SK-N-MC (cell line): ENCODE measurements around the gene CRTC2.
"Not testable (repeated sequence)": the region's sequence is repeated elsewhere in the genome, so short reads cannot be mapped to it uniquely, and the experiment has no call there.

Experiments used
- DNase-seq: peaks from one replicate; pipeline ENCODE4 v3.0.0-alpha.2; 2011; ENCODE audit warnings: low read depth, low spot score
- H3K27ac ChIP-seq: fragments of 200-600 bp; sonication (generic); 2 replicates; pipeline ENCODE4 v1.5.1; 2016; ENCODE audit warnings: mixed run types
- H3K36me3 ChIP-seq: fragments of 200-600 bp; sonication (generic); 2 replicates; pipeline ENCODE4 v1.6.1; 2017; ENCODE audit warnings: antibody characterized with exemption, low read length, mixed read lengths; ENCODE audit not compliant: insufficient read depth
- H3K4me3 ChIP-seq: fragments of 200-600 bp; sonication (generic); 2 replicates; pipeline ENCODE4 v1.5.1; 2016
- H3K9ac ChIP-seq: fragments of 200-600 bp; sonication (generic); 2 replicates; pipeline ENCODE4 v1.8.0; 2017; ENCODE audit warnings: mixed run types, mixed read lengths; ENCODE audit not compliant: insufficient read length
- H3K9me3 ChIP-seq: fragments of 200-600 bp; sonication (generic); 2 replicates; pipeline ENCODE4 v1.6.1; 2017; ENCODE audit warnings: low read depth, mild to moderate bottlenecking, antibody characterized with exemption, low read length, moderate library complexity, mixed read lengths
- EZH2 ChIP-seq: fragments of 200-600 bp; sonication (generic); IDR thresholded peaks from one replicate; pipeline ENCODE4 v1.6.1; 2017; ENCODE audit warnings: antibody characterized with exemption
- FOXP2 ChIP-seq: optimal IDR thresholded peaks from 2 replicates; pipeline ENCODE3; 2011; ENCODE audit warnings: mild to moderate bottlenecking, moderate library complexity; ENCODE audit not compliant: insufficient read depth; ENCODE audit errors: extremely low read length, control extremely low read depth
- POLR2AphosphoS5 ChIP-seq: IDR thresholded peaks from 2 replicates; pipeline ENCODE4 v1.6.1; 2012; ENCODE audit warnings: mild to moderate bottlenecking, low read depth, low read length, borderline replicate concordance

CRTC2 gene

DNA sequence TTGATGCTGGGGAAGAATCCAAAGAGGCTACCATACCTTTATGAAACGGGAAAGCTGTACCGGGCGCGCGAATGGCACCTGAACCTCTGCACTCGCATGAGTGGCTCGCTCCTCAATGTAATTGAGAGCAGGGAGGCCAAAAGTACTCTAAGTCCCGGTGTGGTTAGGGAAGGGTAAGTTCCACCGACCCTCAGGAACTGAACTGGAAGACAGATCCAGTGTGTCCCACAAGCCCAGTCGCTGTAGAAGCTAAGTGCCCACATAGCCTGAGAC is 36.7 kb downstream of the CRTC2 start:
- TF ChIP-seq EZH2 (no peak), POLR2AphosphoS5 (no peak), FOXP2 (no peak)
- no peaks in the 10 kb centered on the region for H3K9me3 ChIP-seq
- H3K27ac ChIP-seq: peak overlapping the region; percentile 75; the same call in 1 of the 2 replicates
- peak overlapping the region; percentile 78 for H3K9ac ChIP-seq
- H3K36me3 ChIP-seq: peaks cover 6% of the 10 kb centered on the region
- no peak for DNase-seq
- peak overlapping the region; percentile 98 for H3K4me3 ChIP-seq

DNA sequence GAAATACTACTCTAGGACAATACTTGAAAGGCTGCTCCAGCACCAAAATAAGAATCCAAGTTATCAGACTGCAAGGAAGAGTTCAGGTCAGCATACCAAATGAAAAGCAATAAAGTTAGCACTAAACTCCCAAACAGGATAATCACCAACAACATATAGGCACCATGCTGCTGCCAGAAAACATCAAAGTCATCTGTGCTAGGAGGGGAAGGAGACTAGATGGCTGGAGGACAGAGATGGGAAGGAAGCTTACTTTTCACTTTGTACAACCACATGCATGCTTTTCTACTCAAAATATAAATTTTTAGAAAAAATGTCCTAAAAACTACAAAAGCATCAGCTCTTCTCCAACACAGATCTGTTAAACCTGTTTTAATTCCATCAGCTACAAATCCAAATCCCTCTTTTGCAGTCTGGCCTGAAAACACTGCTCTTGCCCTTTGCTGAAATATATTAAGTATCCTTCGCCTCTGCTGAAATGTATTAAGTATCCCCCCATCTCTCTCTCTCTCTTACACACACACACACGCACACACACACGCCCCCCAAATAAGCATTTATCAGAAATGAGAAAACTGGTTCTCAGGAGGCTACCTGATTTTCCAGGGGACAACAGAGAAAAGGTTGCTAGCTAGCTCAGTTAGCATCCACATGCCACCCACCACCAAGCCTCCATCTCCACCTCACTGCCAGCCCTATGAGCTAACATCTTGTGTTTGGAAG is 37.2 kb downstream of the CRTC2 start:
- TF ChIP-seq POLR2AphosphoS5: no peak
- no peak for TF ChIP-seq FOXP2
- no peak for TF ChIP-seq EZH2
- H3K4me3 ChIP-seq: peak overlapping the region; percentile 98
- no peaks in the 10 kb centered on the region for H3K9me3 ChIP-seq
- peak overlapping the region; percentile 78 for H3K9ac ChIP-seq
- 0 out of 2 replicates have a peak overlapping the region, but pooled peaks have one; percentile 75 for H3K27ac ChIP-seq
- DNase-seq: no peak
- H3K36me3 ChIP-seq: peaks cover 8% of the 10 kb centered on the region

DNA sequence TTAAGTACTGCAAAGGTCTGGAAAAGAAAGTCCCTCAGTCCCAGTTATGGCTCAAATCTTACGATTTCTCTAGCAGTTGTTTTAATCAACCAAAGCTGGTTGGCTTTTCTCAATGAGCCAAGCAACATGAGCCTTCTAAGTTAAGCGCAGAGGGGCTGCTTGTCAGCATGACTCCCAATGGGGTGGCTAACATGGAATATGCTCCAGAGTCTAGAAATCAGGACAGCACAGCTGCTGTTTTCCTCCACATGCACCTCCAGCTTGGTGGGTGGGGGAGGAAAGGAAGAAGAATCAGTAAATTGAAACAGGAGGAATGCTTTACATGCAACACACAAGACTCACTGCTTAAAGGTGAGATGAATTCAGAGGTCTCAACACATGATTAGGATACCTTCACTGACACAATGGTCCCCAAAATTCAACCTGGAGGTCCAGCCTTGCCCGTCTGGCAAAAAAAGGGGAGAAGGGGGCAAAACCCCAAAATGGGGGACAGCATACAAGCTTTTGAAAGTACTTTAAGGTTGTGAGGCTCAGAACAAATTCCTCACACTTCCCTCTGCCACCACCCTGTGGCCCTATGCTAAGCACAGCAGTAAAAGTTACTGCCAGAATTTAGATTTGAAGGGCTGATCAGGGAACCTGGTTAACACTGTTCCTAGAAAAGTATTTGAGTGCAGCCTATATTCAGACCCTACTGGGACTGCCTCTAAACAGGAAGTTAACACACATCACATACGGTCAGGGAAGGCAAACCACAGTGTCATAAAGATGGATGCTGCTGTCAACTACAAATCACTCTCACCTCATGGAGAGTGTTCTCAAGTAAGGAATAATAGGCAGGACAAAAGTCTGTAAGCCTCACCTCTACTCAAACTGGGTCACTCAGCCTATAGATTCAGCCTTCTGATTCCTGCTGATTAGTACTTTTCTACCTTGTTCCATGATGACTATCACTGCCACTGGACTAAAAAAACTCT is 38.2 kb downstream of the CRTC2 start:
- Histone ChIP-seq H3K4me3 (peak overlapping the region; percentile 98), H3K9me3 (no peaks in the 10 kb centered on the region), H3K27ac (no peak overlapping the region), H3K9ac (peak overlapping the region; percentile 78), H3K36me3 (peaks cover 10% of the 10 kb centered on the region)
- TF ChIP-seq FOXP2: no peak
- no peak for DNase-seq

DNA sequence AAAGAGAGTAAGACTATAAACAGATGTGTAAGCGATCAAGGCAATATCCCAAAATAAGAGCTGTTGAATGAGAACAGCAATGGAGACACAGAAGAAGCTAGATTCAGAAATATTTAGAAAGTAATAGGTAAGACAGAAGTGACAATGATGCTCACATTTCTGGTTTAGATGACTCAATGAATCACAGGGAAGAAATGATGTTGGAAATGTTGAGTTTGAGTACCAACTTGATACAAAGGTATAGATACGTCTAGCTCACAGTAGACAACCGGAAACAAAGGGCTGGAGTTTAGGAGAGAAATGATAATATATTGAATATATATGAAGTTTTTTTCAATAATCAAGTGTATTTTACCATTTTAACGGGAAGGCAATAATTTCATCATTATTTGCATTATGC is 42.1 kb downstream of the CRTC2 start:
- no peak for DNase-seq
- H3K36me3 ChIP-seq: peaks cover 10% of the 10 kb centered on the region
- H3K9ac ChIP-seq: no peak overlapping the region
- H3K9me3 ChIP-seq: no peaks in the 10 kb centered on the region
- TF ChIP-seq FOXP2: no peak
- H3K4me3 ChIP-seq: no peak overlapping the region
- H3K27ac ChIP-seq: no peak overlapping the region

DNA sequence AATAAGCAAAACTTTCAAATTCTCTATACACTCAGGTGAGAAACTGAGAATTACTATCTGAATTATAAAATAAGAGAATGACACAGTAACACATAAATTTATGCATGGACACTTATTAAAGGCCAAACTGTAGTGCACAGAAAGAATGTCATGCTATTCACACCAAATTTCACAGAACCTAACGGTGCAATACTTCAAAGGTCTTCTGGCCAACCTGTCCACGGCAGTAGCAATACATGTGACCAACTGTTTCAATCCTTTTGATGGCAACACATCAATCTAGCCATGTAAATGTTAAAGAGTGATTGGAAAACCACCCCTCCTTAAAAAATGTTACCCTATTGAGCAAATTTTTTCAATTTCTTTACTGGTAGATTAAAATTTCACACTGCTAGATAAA is 46.1 kb downstream of the CRTC2 start:
- no peak for DNase-seq
- Histone ChIP-seq H3K4me3 (no peak overlapping the region), H3K9ac (no peak overlapping the region), H3K36me3 (0 out of 2 replicates have a peak, but pooled peaks cover 9% of the 10 kb centered on the region), H3K27ac (no peak overlapping the region), H3K9me3 (no peaks in the 10 kb centered on the region)
- TF ChIP-seq POLR2AphosphoS5 (no peak), FOXP2 (no peak), EZH2 (no peak)

DNA sequence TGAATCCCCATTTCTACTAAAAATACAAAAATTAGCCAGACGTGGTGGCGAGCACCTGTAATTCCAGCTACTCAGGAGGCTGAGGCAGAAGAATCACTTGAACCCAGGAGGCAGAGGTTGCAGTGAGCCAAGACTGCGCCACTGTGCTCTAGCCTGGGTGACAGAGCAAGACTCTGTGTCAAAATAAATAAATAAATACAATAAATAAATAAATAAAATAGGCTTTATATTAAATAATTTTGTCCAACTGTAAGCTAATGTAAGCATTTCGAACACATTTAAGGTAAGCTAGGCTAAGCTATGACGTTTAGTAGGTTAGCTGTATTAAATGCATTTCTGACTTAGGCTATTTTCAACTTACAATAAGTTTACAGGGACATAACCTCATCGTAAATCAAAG is 47.9 kb downstream of the CRTC2 start:
- peaks cover 11% of the 10 kb centered on the region; the same call in 1 of the 2 replicates for H3K36me3 ChIP-seq
- not testable (repeated sequence) for H3K9me3 ChIP-seq, H3K27ac ChIP-seq, H3K4me3 ChIP-seq, H3K9ac ChIP-seq, DNase-seq

DNA sequence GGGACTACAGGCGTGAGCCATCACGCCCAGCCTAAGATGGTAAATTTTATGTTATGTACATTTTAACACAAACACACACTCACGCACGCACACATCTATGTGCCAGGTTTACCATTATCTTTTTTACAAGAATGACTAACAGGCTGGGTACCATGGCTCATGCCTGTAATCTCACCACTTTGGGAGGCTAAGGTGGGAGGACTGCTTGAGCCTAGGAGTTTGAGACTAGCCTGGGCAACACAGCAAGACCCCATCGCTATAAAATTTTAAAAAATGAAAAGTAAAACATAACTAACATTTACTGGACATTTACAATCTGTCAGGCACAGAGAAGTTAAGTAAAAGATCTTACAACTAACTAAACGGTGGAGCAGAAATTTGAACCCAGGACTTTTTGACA is 50.3 kb downstream of the CRTC2 start:
- no peaks in the 10 kb centered on the region for H3K9me3 ChIP-seq
- no peak overlapping the region for H3K9ac ChIP-seq
- no peak for TF ChIP-seq EZH2
- no peak overlapping the region for H3K4me3 ChIP-seq
- H3K36me3 ChIP-seq: peaks cover 11% of the 10 kb centered on the region; the same call in 1 of the 2 replicates
- H3K27ac ChIP-seq: no peak overlapping the region
- no peak for DNase-seq

DNA sequence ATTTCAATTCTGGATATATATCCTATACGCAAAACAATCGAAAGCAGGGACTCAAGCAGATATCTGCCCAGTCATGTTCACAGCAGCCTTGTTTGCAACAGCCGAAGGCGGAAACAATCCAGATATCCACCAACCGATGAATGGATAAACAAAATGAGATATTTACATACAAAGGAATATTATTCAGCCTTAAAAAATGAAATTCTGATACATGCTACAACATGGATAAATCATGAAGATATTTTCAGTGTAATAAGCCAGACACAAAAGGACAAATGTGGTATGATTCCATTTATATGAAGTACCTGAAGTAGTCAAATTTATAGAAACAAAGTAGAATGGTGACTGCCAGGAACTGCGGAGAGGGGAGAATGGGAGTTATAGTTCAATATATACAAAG is 51.3 kb downstream of the CRTC2 start:
- no peak for DNase-seq
- no peak for TF ChIP-seq FOXP2
- no peak for TF ChIP-seq EZH2
- TF ChIP-seq POLR2AphosphoS5: no peak
- Histone ChIP-seq H3K4me3 (no peak overlapping the region), H3K36me3 (peaks cover 11% of the 10 kb centered on the region; the same call in 1 of the 2 replicates), H3K27ac (no peak overlapping the region), H3K9me3 (no peaks in the 10 kb centered on the region), H3K9ac (no peak overlapping the region)

DNA sequence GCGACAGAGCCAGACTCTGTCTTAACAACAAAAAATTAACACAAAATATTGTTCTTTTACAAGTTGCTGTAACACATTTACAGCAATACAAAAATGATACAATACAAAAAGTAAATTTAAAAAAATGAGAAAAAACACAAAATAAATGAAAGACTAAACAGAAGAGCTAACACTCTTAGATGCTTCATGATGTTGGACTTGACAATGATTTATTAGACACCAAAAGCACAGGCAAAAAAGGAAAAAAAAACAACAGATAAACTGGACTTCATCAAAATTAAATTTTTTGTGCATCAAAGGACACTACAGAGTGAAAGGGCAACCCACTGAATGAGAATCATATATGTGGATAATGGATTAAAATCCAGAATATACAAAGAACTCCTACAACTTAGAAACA is 52.0 kb downstream of the CRTC2 start:
- no peak for TF ChIP-seq POLR2AphosphoS5
- TF ChIP-seq EZH2: no peak
- no peak for TF ChIP-seq FOXP2
- no peak for DNase-seq
- no peak overlapping the region for H3K27ac ChIP-seq
- no peak overlapping the region for H3K4me3 ChIP-seq
- H3K9me3 ChIP-seq: no peaks in the 10 kb centered on the region
- H3K36me3 ChIP-seq: peaks cover 11% of the 10 kb centered on the region; the same call in 1 of the 2 replicates
- H3K9ac ChIP-seq: no peak overlapping the region

DNA sequence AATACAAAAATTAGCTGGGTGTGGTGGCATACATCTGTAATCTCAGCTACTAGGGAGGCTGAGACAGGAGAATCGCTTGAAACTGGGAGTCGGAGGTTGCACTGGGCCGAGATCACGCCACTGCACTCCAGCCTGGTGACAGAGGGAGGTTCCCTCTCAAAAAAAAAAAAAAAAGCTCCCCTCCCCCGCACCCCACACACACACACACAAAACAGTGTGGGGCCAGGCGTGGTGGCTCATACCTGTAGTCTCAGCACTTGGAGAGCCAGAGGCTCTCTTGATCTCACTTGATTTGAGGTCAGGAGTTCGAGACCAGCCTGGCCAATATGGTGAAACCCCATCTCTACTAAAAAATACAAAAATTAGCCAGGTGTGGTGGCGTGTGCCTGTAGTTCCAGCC is 52.5 kb downstream of the CRTC2 start:
- not testable (repeated sequence) for H3K9ac ChIP-seq, H3K4me3 ChIP-seq, H3K9me3 ChIP-seq, H3K27ac ChIP-seq, DNase-seq
- peaks cover 11% of the 10 kb centered on the region; the same call in 1 of the 2 replicates for H3K36me3 ChIP-seq
